ENCODE results near the gene GALK1.
A peak's percentile ranks its signal among the peaks of the same experiment; 100 is the strongest.

The GALK1 gene

GRCh38 chr17:75723171-75723930 is 41.6 kb downstream of the GALK1 start:
- no peak for DNase-seq

GRCh38 chr17:75722542-75723095 is 42.4 kb downstream of the GALK1 start:
- DNase-seq: no peak

- no peak for DNase-seq
Measured at GRCh38 chr17:75722076-75722475, 42.9 kb downstream of the GALK1 start.

GRCh38 chr17:75721463-75722011 is 43.5 kb downstream of the GALK1 start:
- no peak for DNase-seq

GRCh38 chr17:75720656-75721462 is 44.1 kb downstream of the GALK1 start, which contains the start of gene ITGB4:
Gene ITGB4 (plus strand): TSS chr17:75721459. CDS start chr17:75724704, 3,245 bp downstream.
- peak; percentile 64 for DNase-seq

- no peak for DNase-seq
Measured at GRCh38 chr17:75719732-75720131, 45.3 kb downstream of the GALK1 start.

GRCh38 chr17:75712446-75712845 is 52.5 kb downstream of the GALK1 start:
- DNase-seq: no peak
